ENCODE results near the gene MYT1. TPM values are rescaled to one million over a fixed set of nuclear protein-coding genes. Genes with fewer than 3 reads are reported as not detected.

The MYT1 gene
- total RNA-seq, 1 experiment from 2014 or later, result not detected

GRCh38 chr20:64153861-64154589, 10.2 kb upstream of the MYT1 start:
- no peak for DNase-seq (ENCODE audit: low read depth)

- no peak for DNase-seq (ENCODE audit: low read depth)
These were observed 9.5 kb upstream of the MYT1 start for GRCh38 chr20:64154590-64155257.

GRCh38 chr20:64155258-64156135, 8.8 kb upstream of the MYT1 start:
- DNase-seq (ENCODE audit: low read depth), result no peak

GRCh38 chr20:64156136-64156885, 7.9 kb upstream of the MYT1 start:
- DNase-seq (ENCODE audit: low read depth), result no peak

GRCh38 chr20:64156886-64157875, 7.1 kb upstream of the MYT1 start:
- DNase-seq (ENCODE audit: low read depth), result no peak

GRCh38 chr20:64157878-64158277, 6.4 kb upstream of the MYT1 start:
- no peak for DNase-seq (ENCODE audit: low read depth)

GRCh38 chr20:64158346-64159285, 5.6 kb upstream of the MYT1 start:
- DNase-seq (ENCODE audit: low read depth), result peak; percentile 24

- no peak for DNase-seq (ENCODE audit: low read depth)
These were observed 5.0 kb upstream of the MYT1 start for GRCh38 chr20:64159286-64159680.

- no peak for DNase-seq (ENCODE audit: low read depth)
These were observed 4.5 kb upstream of the MYT1 start for GRCh38 chr20:64159711-64160110.

- DNase-seq (ENCODE audit: low read depth), result no peak
These were observed 4.1 kb upstream of the MYT1 start for GRCh38 chr20:64160118-64160517.

- DNase-seq (ENCODE audit: low read depth), result no peak
These were observed 3.5 kb upstream of the MYT1 start for GRCh38 chr20:64160526-64161355.

- peak; percentile 37 for DNase-seq (ENCODE audit: low read depth)
These were observed 2.7 kb upstream of the MYT1 start for GRCh38 chr20:64161356-64162238.

GRCh38 chr20:64162239-64162910, 1.9 kb upstream of the MYT1 start:
- DNase-seq (ENCODE audit: low read depth), result no peak

- DNase-seq (ENCODE audit: low read depth), result no peak
These were observed 503 bp upstream of the MYT1 start for GRCh38 chr20:64163776-64164122.

GRCh38 chr20:64165866-64166600, 1.8 kb downstream of the MYT1 start:
- no peak for DNase-seq (ENCODE audit: low read depth)
